ENCODE measurements around the gene MSANTD4.

- TF ChIP-seq CTCF (IDR thresholded peaks at IDR 0.05; ENCODE audit: insufficient read depth, low read length) (no peak), POLR2AphosphoS5 (IDR thresholded peaks at IDR 0.05; ENCODE audit: low read depth) (no peak), REST (IDR thresholded peaks at IDR 0.05; ENCODE audit: insufficient replicate concordance, low read depth) (no peak), SPI1 (IDR thresholded peaks at IDR 0.05; ENCODE audit: borderline replicate concordance, low read depth) (no peak), GABPA (IDR thresholded peaks at IDR 0.05; ENCODE audit: low read depth) (no peak)
Observed at GRCh38 chr11:105960252-105961245, 61.5 kb downstream of the MSANTD4 start.

Data from HL-60 (cell line).